Measurements from ENCODE around the gene CDH9.

- TF ChIP-seq, protein P1, sequence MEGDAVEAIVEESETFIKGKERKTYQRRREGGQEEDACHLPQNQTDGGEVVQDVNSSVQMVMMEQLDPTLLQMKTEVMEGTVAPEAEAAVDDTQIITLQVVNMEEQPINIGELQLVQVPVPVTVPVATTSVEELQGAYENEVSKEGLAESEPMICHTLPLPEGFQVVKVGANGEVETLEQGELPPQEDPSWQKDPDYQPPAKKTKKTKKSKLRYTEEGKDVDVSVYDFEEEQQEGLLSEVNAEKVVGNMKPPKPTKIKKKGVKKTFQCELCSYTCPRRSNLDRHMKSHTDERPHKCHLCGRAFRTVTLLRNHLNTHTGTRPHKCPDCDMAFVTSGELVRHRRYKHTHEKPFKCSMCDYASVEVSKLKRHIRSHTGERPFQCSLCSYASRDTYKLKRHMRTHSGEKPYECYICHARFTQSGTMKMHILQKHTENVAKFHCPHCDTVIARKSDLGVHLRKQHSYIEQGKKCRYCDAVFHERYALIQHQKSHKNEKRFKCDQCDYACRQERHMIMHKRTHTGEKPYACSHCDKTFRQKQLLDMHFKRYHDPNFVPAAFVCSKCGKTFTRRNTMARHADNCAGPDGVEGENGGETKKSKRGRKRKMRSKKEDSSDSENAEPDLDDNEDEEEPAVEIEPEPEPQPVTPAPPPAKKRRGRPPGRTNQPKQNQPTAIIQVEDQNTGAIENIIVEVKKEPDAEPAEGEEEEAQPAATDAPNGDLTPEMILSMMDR (IDR thresholded peaks at IDR 0.05), result no peak
- TF ChIP-seq POLR2A (IDR thresholded peaks at IDR 0.05; ENCODE audit: low read depth) (no peak), EP300 (IDR thresholded peaks at IDR 0.05) (no peak)
These were observed 22.6 kb downstream of the CDH9 start for GRCh38 chr5:27015758-27016157.
